ENCODE data around the gene SCARB1.

Gene SCARB1

GRCh38 chr12:124833693-124834122 is 30.0 kb downstream of the SCARB1 start:
- no peak for TF ChIP-seq EZH2 (optimal IDR thresholded peaks at IDR 0.05; ENCODE audit: low read depth, low read length)
- no peak for TF ChIP-seq CTCF (IDR thresholded peaks at IDR 0.05; ENCODE audit: low read length)
- TF ChIP-seq EZH2phosphoT487 (IDR thresholded peaks at IDR 0.05; ENCODE audit: low read length), result no peak
- Histone ChIP-seq H3K79me2 (ENCODE audit: low read length) (no peaks in the 10 kb centered on the region), H3K36me3 (replicated peaks; ENCODE audit: insufficient read depth, low read length) (no peaks in the 10 kb centered on the region), H3K27ac (ENCODE audit: low read length) (no peak overlapping the region), H3F3A (ENCODE audit: insufficient read depth, low read length) (no peaks in the 10 kb centered on the region), H3K9me2 (replicated peaks; ENCODE audit: insufficient read depth, low read length) (no peaks in the 10 kb centered on the region), H3K27me3 (replicated peaks; ENCODE audit: insufficient read depth, low read length) (no peaks in the 10 kb centered on the region), H2AFZ (ENCODE audit: low read length) (no peak overlapping the region), H3K4me2 (ENCODE audit: low read depth, low read length) (no peak overlapping the region), H3K9ac (ENCODE audit: low read length) (no peak overlapping the region), H3K4me3 (ENCODE audit: low read length) (no peak overlapping the region), H4K20me1 (ENCODE audit: insufficient read depth, low read length) (no peaks in the 10 kb centered on the region), H3K9me3 (replicated peaks; ENCODE audit: insufficient read depth, low read length) (no peaks in the 10 kb centered on the region), H3K4me1 (ENCODE audit: low read length) (no peaks in the 10 kb centered on the region)
- no peak for DNase-seq

- Histone ChIP-seq H3K27ac (ENCODE audit: low read length) (no peak overlapping the region), H3K9ac (ENCODE audit: low read length) (no peak overlapping the region), H3K4me3 (ENCODE audit: low read length) (no peak overlapping the region), H3K4me2 (ENCODE audit: low read depth, low read length) (no peak overlapping the region), H3K36me3 (replicated peaks; ENCODE audit: insufficient read depth, low read length) (no peaks in the 10 kb centered on the region), H3K4me1 (ENCODE audit: low read length) (no peaks in the 10 kb centered on the region), H3K9me3 (replicated peaks; ENCODE audit: insufficient read depth, low read length) (no peaks in the 10 kb centered on the region), H4K20me1 (ENCODE audit: insufficient read depth, low read length) (no peaks in the 10 kb centered on the region), H3K9me2 (replicated peaks; ENCODE audit: insufficient read depth, low read length) (no peaks in the 10 kb centered on the region), H3K27me3 (replicated peaks; ENCODE audit: insufficient read depth, low read length) (no peaks in the 10 kb centered on the region), H3F3A (ENCODE audit: insufficient read depth, low read length) (no peaks in the 10 kb centered on the region), H3K79me2 (ENCODE audit: low read length) (no peaks in the 10 kb centered on the region), H2AFZ (ENCODE audit: low read length) (no peak overlapping the region)
- no peak for DNase-seq
- TF ChIP-seq EZH2phosphoT487 (IDR thresholded peaks at IDR 0.05; ENCODE audit: low read length) (no peak), CTCF (IDR thresholded peaks at IDR 0.05; ENCODE audit: low read length) (no peak), EZH2 (optimal IDR thresholded peaks at IDR 0.05; ENCODE audit: low read depth, low read length) (no peak)
Measured at GRCh38 chr12:124832856-124833255, 30.8 kb downstream of the SCARB1 start.

GRCh38 chr12:124831590-124831989 is 32.1 kb downstream of the SCARB1 start:
- no peaks in the 10 kb centered on the region for H3K36me3 ChIP-seq (replicated peaks; ENCODE audit: insufficient read depth, low read length)
- no peaks in the 10 kb centered on the region for H3K9me3 ChIP-seq (replicated peaks; ENCODE audit: insufficient read depth, low read length)
- no peak for TF ChIP-seq EZH2phosphoT487 (IDR thresholded peaks at IDR 0.05; ENCODE audit: low read length)
- no peak for TF ChIP-seq CTCF (IDR thresholded peaks at IDR 0.05; ENCODE audit: low read length)
- no peak for TF ChIP-seq EZH2 (optimal IDR thresholded peaks at IDR 0.05; ENCODE audit: low read depth, low read length)
- H3F3A ChIP-seq (ENCODE audit: insufficient read depth, low read length), result no peaks in the 10 kb centered on the region
- no peak for DNase-seq
- H3K9ac ChIP-seq (ENCODE audit: low read length), result no peak overlapping the region
- no peak overlapping the region for H2AFZ ChIP-seq (ENCODE audit: low read length)
- H3K4me3 ChIP-seq (ENCODE audit: low read length), result no peak overlapping the region
- H4K20me1 ChIP-seq (ENCODE audit: insufficient read depth, low read length), result no peaks in the 10 kb centered on the region
- no peak overlapping the region for H3K27ac ChIP-seq (ENCODE audit: low read length)
- no peaks in the 10 kb centered on the region for H3K4me1 ChIP-seq (ENCODE audit: low read length)
- no peaks in the 10 kb centered on the region for H3K27me3 ChIP-seq (replicated peaks; ENCODE audit: insufficient read depth, low read length)
- no peaks in the 10 kb centered on the region for H3K9me2 ChIP-seq (replicated peaks; ENCODE audit: insufficient read depth, low read length)
- no peak overlapping the region for H3K4me2 ChIP-seq (ENCODE audit: low read depth, low read length)
- H3K79me2 ChIP-seq (ENCODE audit: low read length), result no peaks in the 10 kb centered on the region
